ENCODE results near the gene TEKT1. TPM values are rescaled to one million over a fixed set of nuclear protein-coding genes. Genes with fewer than 3 reads are reported as not detected.
"Not testable (repeated sequence)": the region's sequence is repeated elsewhere in the genome, so short reads cannot be mapped to it uniquely, and the experiment has no call there.

Gene TEKT1
- total RNA-seq, 1 donor from 2014 or later, result not detected

DNA sequence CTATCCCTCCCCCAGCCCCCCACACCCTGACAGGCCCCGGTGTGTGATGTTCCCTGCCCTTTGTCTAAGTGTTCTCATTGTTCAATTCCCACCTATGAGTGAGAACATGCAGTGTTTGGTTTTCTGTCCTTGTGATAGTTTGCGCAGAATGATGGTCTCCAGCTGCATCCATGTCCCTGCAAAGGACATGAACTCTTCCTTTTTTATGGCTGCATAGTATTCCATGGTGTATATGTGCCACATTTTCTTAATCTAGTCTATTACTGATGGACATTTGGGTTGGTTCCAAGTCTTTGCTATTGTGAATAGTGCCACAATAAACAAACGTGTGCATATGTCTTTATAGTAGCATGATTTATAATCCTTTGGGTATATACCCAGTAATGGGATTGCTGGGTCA, 15.2 kb downstream of the TEKT1 start:
- DNase-seq (ENCODE audit: low read depth, low spot score), result not testable (repeated sequence)

DNA sequence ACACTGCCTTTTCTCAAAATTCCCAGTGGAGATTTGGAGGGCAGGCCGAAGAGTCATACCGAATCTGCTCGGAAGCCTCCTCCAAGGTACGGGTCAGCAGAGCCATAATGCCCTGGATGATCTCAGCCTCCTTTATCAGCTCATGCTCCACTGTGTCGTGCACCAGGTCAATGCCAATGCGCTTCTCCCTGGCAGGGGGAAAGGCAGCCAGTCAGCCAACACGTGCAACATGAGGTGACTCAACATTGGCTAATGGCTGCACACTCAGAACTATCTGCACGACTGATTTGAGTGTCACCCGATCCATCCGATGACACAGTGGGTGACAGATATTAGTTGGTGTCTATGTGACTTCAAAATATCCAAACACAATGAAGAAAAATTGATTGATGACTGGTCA, 15.8 kb downstream of the TEKT1 start:
- DNase-seq (ENCODE audit: low read depth, low spot score), result no peak

DNA sequence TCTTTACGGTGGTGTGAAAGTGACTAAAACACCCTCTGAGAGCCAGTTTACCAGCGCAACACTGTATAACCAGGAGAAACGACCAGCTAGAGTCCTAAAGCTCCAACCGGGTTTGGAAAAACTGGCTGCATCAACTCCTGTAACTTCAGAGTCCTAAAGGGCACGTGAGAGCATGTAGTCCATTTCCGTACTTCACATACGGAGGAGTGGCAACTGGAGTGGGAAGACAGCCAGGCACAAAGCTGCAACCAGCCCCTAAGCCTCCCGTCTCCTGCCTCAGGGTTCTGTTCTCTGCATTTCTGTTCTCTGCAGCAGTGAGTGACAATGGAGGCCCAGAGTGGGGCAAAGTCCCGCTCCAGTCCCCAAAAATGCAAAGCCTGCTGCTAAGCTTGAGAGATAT, 19.2 kb downstream of the TEKT1 start:
- DNase-seq (ENCODE audit: low read depth, low spot score), result no peak

DNA sequence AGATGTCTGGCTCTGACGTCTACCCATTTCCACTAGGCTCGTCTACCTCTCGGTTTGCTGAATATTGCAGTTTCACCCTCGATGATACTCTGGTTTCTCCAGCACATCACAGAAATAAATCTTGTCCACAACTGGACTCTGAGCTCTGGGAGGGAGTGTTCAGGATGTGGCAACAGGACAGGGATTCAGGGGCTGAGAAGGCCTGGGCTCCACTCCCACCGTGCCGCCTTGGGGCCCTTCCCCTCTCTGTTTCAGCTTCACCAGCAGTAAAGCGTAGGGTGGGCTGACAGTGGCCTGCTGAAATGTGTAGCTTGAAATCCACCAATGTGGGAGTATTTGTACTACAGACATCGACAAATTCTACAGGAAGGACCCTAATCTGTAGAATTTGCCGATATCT, 20.0 kb downstream of the TEKT1 start:
- no peak for DNase-seq (ENCODE audit: low read depth, low spot score)

DNA sequence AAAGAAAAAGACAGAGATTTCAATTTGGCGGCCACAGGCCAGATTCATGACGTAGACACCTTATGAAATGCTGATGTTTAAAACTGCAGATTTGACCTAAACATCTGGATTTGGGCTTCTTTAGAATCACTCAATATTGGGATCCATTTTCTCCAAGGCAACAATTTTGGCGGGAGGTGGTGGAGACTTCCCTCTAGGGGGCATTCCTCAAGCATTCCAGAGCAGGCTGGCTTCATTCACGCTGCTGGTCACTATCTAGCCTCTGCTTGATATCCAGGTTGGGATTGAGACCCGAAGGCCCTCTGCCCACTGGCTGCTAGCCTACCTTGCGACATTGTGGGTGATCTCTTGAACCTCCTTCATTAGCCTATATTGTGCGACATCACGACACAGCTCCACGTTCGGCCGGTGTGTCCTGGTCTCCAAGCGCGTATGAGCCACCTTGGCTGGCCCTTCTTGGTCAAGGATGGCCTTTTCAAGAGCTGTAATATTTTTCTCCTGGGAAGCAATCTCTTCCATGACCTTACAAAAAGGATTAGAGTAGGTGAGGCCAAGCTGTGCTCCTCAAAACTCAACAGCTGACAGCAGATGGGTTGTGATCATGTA, 31.0 kb downstream of the TEKT1 start:
- DNase-seq (ENCODE audit: low read depth, low spot score), result no peak

DNA sequence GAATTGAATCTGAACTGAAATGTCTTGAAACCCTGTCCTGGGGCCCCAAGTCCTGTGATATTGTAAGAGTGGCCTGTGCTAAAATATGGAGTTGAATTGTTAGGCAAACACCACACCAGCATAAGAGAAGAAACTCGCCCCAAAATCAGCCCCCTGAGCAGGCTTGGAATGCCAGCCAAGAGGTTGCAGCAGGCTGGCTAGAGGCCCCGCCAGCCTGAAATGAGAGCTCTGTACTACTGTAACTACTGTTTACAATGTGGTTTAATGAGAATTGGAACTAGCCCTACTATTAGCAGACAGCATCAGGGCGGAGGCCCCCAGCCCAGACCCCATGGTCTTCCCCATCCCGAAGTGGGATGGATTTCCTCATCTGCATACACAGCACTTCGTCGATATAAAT, 31.8 kb downstream of the TEKT1 start:
- no peak for DNase-seq (ENCODE audit: low read depth, low spot score)

GRCh38 chr17:6797718-6798351, 33.7 kb downstream of the TEKT1 start:
- no peak for DNase-seq (ENCODE audit: low read depth, low spot score)

DNA sequence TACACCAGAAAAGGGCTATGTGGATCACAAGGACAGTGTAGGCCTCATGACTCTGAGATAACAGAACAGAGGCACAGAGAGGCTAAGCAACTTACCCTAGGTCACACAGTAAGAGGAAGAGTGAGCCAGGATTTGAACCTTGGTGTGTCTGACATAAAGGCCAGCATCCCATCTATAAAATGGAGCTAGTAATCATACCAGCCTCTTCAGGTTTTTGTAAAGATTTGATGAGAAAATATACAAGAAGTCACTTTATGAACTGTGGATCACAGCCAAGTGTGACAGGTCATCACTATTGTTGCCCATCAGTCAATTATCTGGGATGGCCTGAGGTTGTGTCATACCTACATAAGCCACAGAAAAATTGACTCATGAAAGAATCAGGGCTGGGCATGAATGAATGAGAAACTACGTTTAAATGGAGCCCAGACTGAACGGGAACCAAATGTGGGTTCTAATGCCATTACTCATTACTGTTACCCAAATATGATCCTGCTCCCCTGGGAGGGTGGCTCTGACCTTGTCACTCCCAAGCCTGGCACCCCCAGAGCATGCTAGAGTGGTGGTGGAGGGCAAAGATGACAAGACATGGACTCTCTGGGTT, 34.5 kb downstream of the TEKT1 start:
- no peak for DNase-seq (ENCODE audit: low read depth, low spot score)

- no peak for DNase-seq (ENCODE audit: low read depth, low spot score)
Measured at GRCh38 chr17:6796017-6796886, 35.3 kb downstream of the TEKT1 start.

GRCh38 chr17:6793748-6794493, 37.6 kb downstream of the TEKT1 start:
- no peak for DNase-seq (ENCODE audit: low read depth, low spot score)

DNA sequence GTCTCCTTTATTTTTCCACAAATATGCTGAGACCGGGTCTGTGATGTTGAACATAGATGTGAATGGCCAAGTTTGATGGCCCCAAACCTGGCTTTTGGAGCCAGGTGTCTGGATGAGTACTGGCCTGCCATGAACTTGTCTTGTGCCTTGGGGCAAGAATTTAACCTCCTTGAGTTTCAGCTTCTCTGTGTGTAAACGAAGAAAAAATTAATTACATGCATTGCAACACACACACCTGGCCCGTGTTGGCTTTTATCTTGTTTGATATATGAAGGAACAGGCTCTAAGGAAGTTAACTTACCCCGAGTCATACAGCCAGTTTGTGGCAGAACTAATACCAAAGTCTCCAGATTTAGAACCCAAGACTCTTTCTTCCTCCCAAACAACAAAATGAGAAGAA, 42.4 kb downstream of the TEKT1 start:
- DNase-seq (ENCODE audit: low read depth, low spot score), result no peak

DNA sequence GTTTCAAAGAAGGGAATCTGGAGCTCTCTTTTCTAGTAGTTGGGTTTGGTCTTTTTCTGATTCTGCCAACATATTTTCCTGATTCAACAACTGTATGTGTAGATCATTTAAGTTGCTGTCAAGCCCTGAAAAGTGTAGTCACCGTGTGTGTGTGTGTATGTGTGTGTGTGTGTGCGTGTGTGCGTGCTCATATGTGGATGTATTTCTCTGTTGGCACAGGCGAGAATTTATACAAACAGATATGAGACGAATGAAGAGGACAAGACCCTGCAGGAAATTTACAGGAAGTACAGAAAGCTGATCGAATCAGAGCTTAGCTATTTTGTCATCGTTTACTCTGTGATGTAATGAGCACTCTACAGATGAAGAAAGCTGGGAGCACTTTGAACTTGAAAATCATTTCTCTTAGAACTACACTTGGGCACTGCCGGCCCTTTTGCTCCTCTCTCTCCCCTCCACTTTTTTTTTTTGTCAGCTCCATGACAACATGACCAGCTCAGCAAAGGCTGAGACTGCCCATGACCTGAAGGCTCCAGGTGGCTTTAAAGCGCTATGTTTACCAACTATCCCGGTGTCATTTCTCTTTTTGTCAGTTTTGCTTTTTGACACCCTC, 44.3 kb downstream of the TEKT1 start:
- DNase-seq (ENCODE audit: low read depth, low spot score), result no peak

DNA sequence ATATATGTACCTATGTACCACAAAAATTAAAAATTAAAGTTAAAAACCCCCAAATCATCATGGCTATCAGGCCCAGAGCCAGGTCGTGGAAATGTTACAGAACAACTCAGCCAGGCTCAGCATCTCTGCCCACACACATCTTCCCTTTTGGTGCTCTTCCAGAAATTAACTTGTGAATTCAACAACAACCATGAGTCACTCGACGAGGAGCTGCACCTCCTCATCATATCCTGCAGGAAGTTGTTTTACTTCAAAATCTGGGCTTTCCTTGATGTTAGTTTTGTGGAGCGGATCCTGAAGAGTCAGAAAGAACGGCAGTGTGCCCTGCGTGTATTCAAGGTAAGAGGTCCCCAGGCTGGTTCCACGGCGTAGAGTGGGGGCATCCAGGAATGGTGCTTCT, 44.9 kb downstream of the TEKT1 start:
- DNase-seq (ENCODE audit: low read depth, low spot score), result peak; percentile 45

GRCh38 chr17:6782244-6782643, 49.3 kb downstream of the TEKT1 start:
- no peak for DNase-seq (ENCODE audit: low read depth, low spot score)

DNA sequence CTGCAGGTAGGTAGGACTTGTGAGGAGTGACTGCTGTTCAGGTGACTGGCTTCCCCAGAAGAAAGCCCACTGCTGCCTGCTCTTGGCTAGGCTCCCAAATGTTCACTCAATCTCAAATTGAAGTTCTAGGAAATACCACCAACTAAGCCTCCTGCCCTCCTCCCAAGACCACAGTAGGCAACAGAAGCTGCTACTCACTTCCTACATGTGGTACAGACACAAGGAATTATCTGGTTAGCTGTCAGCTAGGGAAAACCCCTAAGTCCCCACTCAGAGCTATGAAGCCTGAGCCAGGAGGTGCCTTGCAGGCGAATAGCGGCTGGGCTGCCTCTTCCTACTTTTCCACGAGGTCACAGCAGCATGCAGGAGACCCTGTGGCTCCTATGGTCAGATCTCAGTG, 50.6 kb downstream of the TEKT1 start:
- no peak for DNase-seq (ENCODE audit: low read depth, low spot score)

DNA sequence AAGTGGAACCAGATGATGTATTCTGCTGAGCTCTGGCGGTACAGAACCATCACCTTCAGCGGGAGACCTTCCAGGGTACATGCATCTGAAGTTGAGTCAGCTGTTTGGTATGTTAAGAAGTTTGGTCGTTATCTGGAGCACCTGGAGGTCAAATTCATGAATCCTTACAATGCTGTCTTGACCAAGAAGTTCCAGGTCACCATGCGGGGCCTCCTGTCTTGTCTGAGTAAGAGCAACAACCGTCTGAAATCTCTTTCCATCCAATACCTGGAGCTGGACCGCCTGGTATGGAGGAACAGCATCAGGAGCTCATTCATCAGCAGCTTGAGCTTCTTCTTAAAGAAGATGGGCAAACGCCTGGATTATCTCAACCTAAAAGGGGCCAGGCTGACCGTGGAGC, 51.5 kb downstream of the TEKT1 start:
- DNase-seq (ENCODE audit: low read depth, low spot score), result no peak

- no peak for DNase-seq (ENCODE audit: low read depth, low spot score)
Measured at GRCh38 chr17:6779411-6779810, 52.1 kb downstream of the TEKT1 start.

DNA sequence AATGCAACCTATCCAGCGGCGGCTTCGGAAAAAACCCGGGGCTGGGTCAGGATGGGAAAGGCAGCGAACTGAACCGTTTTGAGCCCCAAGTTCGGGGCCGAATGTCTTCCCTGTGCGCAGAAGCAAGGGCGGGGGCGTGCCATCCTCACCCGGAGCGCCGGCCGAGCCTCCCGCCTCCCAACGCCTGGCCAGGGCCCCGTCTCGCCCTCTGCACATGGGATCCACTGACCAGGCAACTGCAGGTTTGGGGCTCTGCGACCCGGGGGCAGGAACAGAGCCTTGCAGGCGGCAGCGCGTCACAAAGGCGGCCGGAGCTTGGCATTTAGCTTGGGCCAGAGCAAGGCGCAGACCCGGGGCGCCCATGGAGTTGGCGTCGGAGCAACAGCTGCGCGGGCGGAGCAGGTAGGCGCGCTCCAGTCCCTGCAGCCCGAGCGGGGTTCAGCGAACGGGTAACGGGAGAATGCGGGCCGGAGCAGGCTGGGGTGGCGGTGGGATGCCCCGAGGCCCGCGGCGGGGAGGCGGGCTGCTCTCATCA, 55.6 kb downstream of the TEKT1 start, which contains the start of gene FBXO39:
TSS of gene FBXO39 (plus strand) at position 345 of the 535 bp plus-strand sequence. CDS start 3,654 bp downstream, outside the sequence.
- DNase-seq (ENCODE audit: low read depth, low spot score), result no peak

GRCh38 chr17:6774906-6775305, 56.6 kb downstream of the TEKT1 start:
- not testable (repeated sequence) for DNase-seq (ENCODE audit: low read depth, low spot score)

DNA sequence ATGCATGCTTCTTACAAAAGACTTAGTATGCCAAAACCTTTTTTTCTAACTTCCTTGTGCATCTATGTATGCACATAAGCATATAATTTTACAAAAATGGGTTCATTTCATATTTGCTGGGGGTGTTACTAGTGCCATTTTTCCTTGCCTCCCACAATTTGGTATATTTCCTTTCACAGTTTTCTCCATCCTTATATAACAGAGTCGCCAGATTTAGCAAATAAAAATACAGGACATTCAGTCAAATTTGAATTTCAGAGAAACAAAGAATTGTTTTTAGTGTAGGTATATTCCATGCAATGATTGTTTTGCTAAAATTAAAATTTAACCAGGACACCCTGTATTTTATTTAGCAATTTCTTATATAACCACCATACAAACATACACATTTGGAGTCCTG, 59.5 kb downstream of the TEKT1 start:
- no peak for DNase-seq (ENCODE audit: low read depth, low spot score)

GRCh38 chr17:6768447-6768846, 63.1 kb downstream of the TEKT1 start:
- no peak for DNase-seq (ENCODE audit: low read depth, low spot score)

All from pulmonary artery endothelial cell (primary cell).